Calu3 (cell line): Measurements from ENCODE around the gene APOL4. TPM values are rescaled to one million over a fixed set of nuclear protein-coding genes. Genes with fewer than 3 reads are reported as not detected.
A peak's percentile ranks its signal among the peaks of the same experiment; 100 is the strongest.
"Not testable (repeated sequence)": the region's sequence is repeated elsewhere in the genome, so short reads cannot be mapped to it uniquely, and the experiment has no call there.

Experiments
- BruUV-seq: library from RNA; stranded (reverse); fragments of 400-500 nt; replicated peaks from 2 replicates; lab custom pipeline; 2021; lab: Mats Ljungman, UMichigan
- CTCF ChIA-PET: fragments of 300-600 bp; sonication (Branson Sonifier 250); formaldehyde crosslinking; loops from one replicate; lab custom pipeline; 2022; ENCODE audit warnings: antibody characterized with exemption; lab: Charles Lee
- DNase-seq: peaks from one replicate; pipeline ENCODE4 v3.0.0; 2022
- H3K27ac Mint-ChIP-seq: one replicate; pipeline ENCODE4 v1.8.0; 2022; ENCODE audit warnings: mixed read lengths; ENCODE audit not compliant: unreplicated experiment
- H3K27me3 Mint-ChIP-seq: one replicate; pipeline ENCODE4 v1.8.0; 2022; ENCODE audit warnings: mixed read lengths; ENCODE audit not compliant: unreplicated experiment
- H3K36me3 Mint-ChIP-seq: one replicate; pipeline ENCODE4 v1.8.0; 2022; ENCODE audit warnings: mild to moderate bottlenecking, moderate library complexity, mixed read lengths; ENCODE audit not compliant: insufficient read depth, unreplicated experiment
- H3K4me1 Mint-ChIP-seq: one replicate; pipeline ENCODE4 v1.8.0; 2022; ENCODE audit warnings: mild to moderate bottlenecking, low read depth, mixed read lengths; ENCODE audit not compliant: unreplicated experiment
- H3K4me3 Mint-ChIP-seq: one replicate; pipeline ENCODE4 v1.8.0; 2022; ENCODE audit warnings: mild to moderate bottlenecking, low read depth, moderate library complexity, mixed read lengths; ENCODE audit not compliant: unreplicated experiment
- H3K9me3 Mint-ChIP-seq: one replicate; pipeline ENCODE4 v1.8.0; 2022; ENCODE audit warnings: low read depth, mixed read lengths; ENCODE audit not compliant: unreplicated experiment
- CTCF ChIP-seq: fragments of 200-600 bp; IDR thresholded peaks from one replicate; pipeline ENCODE4 v1.8.0; 2022; ENCODE audit warnings: antibody characterized with exemption; ENCODE audit not compliant: unreplicated experiment
- intact Hi-C: fragments of 100-400 bp; cut with micrococcal nuclease; formaldehyde crosslinking; loops from one replicate; pipeline ENCODE4 v1.10.0; 2022; ENCODE audit not compliant: unreplicated experiment
- total RNA-seq: library from RNA; stranded (reverse); gene quantifications from 2 replicates; pipeline ENCODE4 v1.2.3, GENCODE V29; 2022

Gene APOL4
- total RNA-seq, 1 experiment from 2014 or later = 1.5 TPM

DNA sequence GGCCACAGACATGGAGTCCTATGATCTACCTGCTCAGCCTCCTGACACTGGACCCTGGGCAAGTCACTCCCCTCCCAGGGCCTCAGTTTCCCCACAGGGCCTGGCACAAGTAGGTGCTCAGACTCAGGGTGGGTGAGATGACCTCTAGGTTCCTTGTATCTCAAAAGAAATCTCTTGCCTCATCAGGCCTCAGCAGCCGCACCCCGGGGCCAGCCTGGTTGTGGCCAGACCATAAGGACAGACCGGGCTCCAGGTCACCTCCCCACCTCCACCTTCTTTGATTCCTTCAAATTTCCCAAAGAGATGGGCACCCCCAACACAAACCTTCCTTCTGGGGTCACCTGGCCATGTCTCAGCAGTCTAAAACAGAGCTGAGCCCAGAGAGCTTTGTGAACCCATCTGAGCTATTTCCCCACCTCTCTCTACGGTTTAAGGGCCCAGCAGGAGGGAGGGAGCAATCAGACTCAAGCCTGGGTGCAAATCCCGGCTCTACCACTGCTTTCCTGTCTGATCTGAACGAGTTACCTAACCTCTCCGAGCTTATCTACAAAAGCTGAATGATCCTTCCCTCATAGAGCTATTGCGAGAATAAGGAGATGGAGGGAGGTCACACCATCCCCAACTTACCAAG lies 2.5 kb upstream of the APOL4 start:
- CTCF ChIA-PET = interaction anchor here (0.6 to 1.6 kb wide), 4 partner anchors 9 to 82 kb away, joined by 3 to 6 read pairs (median 3); partner anchors contain the start of gene APOL2
- no peak for TF ChIP-seq CTCF
- H3K36me3 Mint-ChIP-seq = peaks cover 11% of the 10 kb centered on the region
- no peaks in the 10 kb centered on the region for H3K27me3 Mint-ChIP-seq
- peak overlapping the region; percentile 48 for H3K4me3 Mint-ChIP-seq
- H3K27ac Mint-ChIP-seq = no peak overlapping the region
- DNase-seq = no peak
- intact Hi-C loops = no loop called here
- peaks cover 37% of the 10 kb centered on the region for H3K4me1 Mint-ChIP-seq
- no peaks in the 10 kb centered on the region for H3K9me3 Mint-ChIP-seq
- BruUV-seq = no TSS peak

DNA sequence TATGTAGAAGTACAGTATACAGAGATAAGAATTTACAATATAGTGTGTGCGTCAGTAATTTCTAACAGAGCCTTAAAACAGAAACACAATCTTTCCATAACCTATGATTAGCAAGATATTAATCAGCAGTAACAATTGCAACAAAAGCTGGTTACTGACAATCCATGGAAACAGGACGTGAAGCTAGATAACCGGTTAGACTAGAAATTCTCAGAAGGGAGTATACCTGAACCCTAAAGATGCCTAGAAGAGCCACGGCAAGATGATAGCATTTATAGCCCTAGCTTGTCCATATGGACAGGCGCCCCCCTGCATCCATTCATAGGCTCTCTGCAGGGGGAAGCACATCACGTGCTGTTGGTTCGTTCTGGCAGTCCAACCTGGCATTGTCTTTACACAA lies 1.8 kb upstream of the APOL4 start:
- not testable (repeated sequence) for H3K27me3 Mint-ChIP-seq, BruUV-seq, DNase-seq

GRCh38 chr22:36202906-36203305 lies 1.3 kb upstream of the APOL4 start:
- not testable (repeated sequence) for H3K9me3 Mint-ChIP-seq, BruUV-seq, H3K27me3 Mint-ChIP-seq
- peak overlapping the region; percentile 21 for H3K27ac Mint-ChIP-seq
- CTCF ChIA-PET = interaction anchor here (0.8 to 0.9 kb wide), 2 partner anchors 8 to 20 kb away, joined by 3 read pairs; no protein-coding TSS in a partner anchor
- peaks cover 11% of the 10 kb centered on the region for H3K36me3 Mint-ChIP-seq
- intact Hi-C loops = loop anchor here (2.0 kb wide), 1 partner anchor 18 kb away; no protein-coding TSS in a partner anchor
- peaks cover 28% of the 10 kb centered on the region for H3K4me1 Mint-ChIP-seq
- peak; percentile 52 for DNase-seq
- H3K4me3 Mint-ChIP-seq = peak overlapping the region; percentile 55

More for the DNA sequence above, 1.8 kb upstream of the APOL4 start:
- H3K27ac Mint-ChIP-seq = peak overlapping the region; percentile 21
- not testable (repeated sequence) for H3K9me3 Mint-ChIP-seq
- H3K4me1 Mint-ChIP-seq = peaks cover 30% of the 10 kb centered on the region
- peak overlapping the region; percentile 55 for H3K4me3 Mint-ChIP-seq
- peaks cover 11% of the 10 kb centered on the region for H3K36me3 Mint-ChIP-seq
- CTCF ChIA-PET = interaction anchor here (0.9 to 1.6 kb wide), 2 partner anchors 9 to 83 kb away, joined by 3 to 6 read pairs; no protein-coding TSS in a partner anchor
- intact Hi-C loops = loop anchor here (2.0 kb wide), 1 partner anchor 17 kb away; no protein-coding TSS in a partner anchor

DNA sequence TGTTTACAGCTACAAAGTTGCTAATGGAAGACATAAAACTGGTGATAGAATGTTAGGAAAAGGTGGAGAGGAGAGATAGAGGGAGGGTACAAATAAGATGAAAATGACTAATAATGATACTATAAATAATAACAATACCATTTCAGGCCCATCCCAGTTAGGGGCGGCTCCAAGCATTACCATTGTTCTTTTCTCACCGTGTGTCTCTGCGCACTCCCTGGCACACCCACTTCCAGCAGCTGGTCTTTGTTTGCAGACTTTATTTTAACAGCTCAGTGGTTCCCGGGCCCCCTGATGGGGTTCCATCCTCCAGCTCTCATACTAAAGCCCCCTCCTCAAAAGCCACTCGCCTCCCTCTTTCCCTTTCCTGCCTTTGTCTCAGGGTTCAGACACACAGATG lies 584 bp downstream of the APOL4 start:
- H3K4me3 Mint-ChIP-seq, H3K27ac Mint-ChIP-seq, BruUV-seq, H3K9me3 Mint-ChIP-seq, intact Hi-C loops, H3K27me3 Mint-ChIP-seq, DNase-seq: not testable (repeated sequence)
- peaks cover 11% of the 10 kb centered on the region for H3K36me3 Mint-ChIP-seq
- CTCF ChIA-PET = interaction anchor here (1.3 kb wide), 1 partner anchor 54 kb away, joined by 4 read pairs; no protein-coding TSS in a partner anchor
- peaks cover 28% of the 10 kb centered on the region for H3K4me1 Mint-ChIP-seq

GRCh38 chr22:36199001-36199551 lies 2.5 kb downstream of the APOL4 start:
- H3K4me1 Mint-ChIP-seq = peaks cover 19% of the 10 kb centered on the region

More at GRCh38 chr22:36199001-36199551, 2.5 kb downstream of the APOL4 start:
- DNase-seq = no peak
- Mint-ChIP-seq H3K9me3 (no peaks in the 10 kb centered on the region), H3K27me3 (peaks cover 4% of the 10 kb centered on the region), H3K4me3 (no peak overlapping the region), H3K27ac (no peak overlapping the region), H3K36me3 (peaks cover 2% of the 10 kb centered on the region)
- CTCF ChIA-PET = interaction anchor here (0.7 kb wide), 1 partner anchor 18 kb away, joined by 5 read pairs; no protein-coding TSS in a partner anchor
- TF ChIP-seq CTCF = no peak
- intact Hi-C loops = no loop called here
- no TSS peak for BruUV-seq
